HG02970 (cell line): Measurements from ENCODE around the gene ATE1.
"Not testable (repeated sequence)": the region's sequence is repeated elsewhere in the genome, so short reads cannot be mapped to it uniquely, and the experiment has no call there.

Experiments
- ATAC-seq: cut with Tn5 transposase; IDR thresholded peaks from one replicate; pipeline ENCODE4 v1.9.1; 2021; ENCODE audit warnings: mild to moderate bottlenecking, moderate library complexity, moderate number of reproducible peaks; ENCODE audit not compliant: unreplicated experiment, low FRiP score

Gene ATE1

DNA sequence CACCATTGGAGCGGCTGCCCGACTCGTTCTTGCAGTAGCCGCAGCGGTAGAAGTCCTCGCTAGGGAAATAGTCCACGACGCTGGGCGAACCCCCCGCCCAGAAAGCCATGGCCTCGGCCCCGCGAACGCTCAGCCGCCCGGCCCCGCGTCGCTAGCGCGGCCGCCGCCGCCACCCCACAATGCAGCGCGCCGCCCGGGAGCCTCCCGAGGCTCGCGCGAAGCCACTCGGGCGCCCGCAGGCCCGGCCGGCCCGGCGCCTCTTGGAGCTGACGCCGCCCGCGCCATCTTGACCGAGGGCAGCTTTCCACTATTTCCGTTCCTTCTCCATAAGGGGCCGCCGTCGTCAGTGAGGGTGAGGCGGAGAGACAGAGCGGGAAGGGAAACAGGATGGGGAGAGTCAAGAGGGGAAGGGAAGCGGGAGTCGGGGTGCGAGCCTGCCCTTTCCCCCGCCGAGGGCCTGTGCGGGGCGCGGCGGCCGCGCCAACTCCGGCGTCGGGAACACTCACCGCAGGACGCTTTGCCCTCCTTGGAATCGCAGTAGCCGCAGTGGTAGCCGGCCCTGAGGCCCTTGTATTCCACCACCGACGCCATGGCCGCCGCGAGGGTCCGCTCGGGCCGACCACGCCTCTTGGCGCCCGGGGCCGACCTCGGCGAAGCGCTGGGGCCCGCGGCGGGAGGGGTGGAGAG, at the start of gene ATE1:
Gene ATE1, minus strand, starts transcription at position 191 of the 687 bp plus-strand sequence. Its CDS starts 82 bp downstream, at position 109.
- ATAC-seq, result peak; percentile 76

DNA sequence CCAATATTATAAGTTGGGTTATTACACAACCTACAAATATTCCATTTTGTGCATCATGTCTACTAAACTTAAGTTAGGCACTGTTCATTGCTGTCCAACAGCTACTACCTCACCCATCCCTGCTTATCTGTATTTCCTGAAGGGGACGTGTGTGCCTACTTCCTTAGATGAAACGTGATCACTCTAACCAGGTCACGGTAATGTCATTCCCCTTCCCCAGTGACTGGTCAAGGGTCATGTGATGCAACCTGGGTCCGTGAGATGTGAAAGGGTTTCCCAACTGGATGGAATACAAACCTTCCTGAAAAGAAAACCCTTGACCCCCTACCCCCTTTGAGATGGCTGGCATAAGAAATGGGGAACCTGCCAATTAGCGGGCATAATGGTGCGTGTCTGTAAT, 48.8 kb upstream of the ATE1 start:
- no peak for ATAC-seq

DNA sequence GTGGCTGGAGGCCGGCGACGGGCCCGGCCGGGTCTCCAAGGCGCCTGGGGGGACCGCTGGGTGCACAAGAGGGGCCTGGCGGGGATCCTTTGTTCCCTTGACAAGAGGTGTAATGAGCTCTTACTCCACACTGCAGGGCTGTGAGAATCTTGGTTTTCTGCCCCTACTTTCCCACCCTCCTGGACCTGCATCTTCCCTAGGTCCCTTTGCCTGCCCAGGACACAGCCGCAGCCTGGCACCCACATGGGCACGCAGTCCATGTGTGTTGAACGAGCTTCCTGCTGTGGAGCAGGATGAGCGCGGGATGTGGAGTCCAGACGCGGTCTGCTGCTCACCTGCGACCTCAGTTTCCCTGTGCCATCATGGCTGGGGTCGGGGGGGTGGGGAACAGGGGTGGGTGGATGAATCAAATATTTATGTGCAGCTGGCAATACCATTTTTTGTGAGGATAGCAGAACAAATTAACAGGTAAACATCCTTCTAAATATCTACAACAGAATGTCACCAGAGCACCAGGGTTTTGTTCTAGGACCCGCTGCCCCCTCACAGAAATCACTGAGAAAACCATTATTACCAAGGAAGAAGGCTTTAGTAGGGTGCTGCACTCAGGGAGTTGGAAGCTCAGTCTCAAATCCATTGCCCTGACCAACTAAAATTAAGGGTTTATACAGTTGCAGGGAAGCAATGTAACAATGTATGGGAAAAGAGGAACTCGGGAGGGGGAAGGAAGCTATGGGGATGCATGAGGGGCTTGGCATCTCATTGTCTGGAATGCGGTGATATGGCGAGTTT, 47.7 kb upstream of the ATE1 start:
- ATAC-seq, result no peak

DNA sequence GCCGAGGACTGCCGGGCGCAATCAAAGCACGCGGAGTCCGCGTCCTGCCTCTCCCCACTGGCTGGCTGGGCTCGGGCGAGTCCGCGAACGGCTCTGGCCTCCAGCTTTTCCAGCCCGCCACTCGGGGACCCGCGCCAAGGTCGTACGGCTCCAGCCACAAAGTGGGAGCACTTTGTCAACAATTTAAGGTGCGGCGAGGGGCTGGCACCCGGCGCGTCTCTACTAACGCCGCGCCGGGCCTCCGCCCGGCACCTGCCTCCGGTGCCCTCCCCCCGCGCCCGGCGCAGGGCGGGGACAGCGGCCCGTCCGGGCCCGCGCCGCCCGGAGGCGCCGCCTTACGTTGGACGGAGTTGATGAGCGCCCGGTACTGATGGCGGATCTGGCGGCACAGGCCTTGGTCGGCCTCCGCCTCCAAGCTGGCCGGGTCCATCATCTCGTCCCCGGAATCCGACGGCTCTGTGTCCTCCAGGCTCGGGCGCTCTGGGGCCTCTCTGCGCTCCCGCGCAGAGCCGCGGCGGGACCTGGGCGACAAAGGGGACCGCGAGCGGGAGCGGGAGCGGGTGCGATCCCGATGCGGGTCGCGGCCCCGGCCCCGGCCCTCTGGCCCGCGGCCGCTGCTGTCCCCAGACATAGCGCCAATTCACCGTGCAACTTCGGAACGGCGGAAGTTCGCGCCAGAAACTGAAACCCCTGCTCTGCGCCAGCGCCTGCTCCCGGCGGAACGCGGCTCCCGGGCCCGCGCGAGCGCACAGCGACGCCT, 46.9 kb upstream of the ATE1 start, which contains the start of gene NSMCE4A:
Gene NSMCE4A, minus strand, starts transcription at position 683 of the 760 bp plus-strand sequence. Its CDS starts 52 bp downstream, at position 631.
- ATAC-seq, result peak; percentile 84

DNA sequence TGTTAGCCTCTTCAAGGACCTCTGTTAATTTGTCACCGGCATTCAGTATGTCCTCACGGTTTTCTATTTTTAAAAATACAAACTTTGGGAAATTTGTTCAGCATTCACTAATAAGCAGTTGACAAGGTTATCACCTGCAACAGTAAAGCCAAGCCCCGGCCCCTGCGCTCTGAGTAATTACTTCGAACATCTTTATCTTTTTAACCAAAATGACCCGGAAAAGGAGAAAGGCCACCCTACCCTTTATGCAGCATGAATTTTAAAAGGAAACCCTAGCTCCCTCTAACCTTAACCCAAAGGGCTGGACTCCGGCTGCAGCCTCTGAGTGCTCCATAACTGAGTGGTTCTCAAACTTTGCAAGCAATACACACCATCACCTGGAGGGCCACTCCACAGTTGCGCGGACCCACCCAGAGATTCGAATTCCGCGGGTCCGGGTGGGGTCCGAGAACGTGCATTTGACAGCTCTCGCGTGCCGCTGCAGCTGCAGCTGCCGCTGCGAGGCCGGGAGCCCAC, 46.2 kb upstream of the ATE1 start:
- ATAC-seq, result no peak

DNA sequence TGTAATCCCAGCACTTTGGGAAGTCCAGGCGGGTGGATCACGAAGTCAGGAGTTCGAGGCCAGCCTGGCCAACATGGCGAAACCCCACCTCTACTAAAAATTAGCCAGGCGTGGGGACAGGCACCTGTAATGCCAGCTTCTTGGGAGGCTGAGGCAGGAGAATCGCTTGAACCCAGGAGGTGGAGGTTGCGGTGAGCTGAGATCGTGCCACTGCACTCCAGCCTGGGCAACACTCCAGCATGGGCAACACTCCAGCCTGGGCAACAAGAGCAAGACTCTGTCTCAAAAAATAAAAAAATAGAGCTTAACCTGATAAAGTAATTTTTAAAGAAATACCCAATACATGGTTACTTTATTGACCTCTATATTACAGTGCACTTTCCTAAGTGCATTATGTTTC, 41.3 kb upstream of the ATE1 start:
- ATAC-seq, result not testable (repeated sequence)

DNA sequence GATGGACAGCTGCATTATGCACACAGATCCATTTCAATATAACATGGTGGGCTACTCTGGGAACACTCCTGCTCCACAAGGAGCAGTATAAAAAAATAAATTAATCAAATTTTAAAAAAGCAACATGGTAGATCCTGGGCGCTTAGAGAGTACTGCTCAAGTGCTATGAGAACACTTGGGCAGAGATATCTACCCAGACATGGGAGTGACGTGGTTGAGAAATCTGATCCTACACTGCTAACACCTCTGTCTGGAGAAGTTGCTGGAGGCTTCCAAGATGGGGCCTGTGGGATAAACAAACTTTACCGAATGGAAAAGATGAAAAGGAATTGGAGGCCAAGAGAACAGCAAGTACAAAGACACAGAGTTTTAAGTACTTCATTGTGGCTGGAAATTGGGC, 38.2 kb upstream of the ATE1 start:
- no peak for ATAC-seq

DNA sequence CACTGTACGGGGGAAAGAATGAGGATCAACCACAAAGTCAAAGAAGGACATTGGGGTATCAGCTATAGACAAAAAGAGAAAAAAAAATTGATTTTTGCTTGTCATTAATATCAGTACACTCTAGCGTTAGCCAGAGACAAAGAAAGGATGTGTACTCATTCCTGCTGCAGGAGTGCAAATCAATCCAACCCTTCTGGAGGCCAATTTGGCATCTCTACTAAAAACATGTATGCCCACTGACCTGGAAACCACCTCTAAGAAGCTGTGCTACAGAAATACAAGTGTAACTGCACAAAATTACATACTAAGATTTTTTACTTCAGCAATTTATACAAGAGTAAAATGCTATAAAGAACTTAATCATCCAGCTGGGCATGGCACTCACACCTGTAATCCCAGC, 33.6 kb upstream of the ATE1 start:
- ATAC-seq, result no peak

DNA sequence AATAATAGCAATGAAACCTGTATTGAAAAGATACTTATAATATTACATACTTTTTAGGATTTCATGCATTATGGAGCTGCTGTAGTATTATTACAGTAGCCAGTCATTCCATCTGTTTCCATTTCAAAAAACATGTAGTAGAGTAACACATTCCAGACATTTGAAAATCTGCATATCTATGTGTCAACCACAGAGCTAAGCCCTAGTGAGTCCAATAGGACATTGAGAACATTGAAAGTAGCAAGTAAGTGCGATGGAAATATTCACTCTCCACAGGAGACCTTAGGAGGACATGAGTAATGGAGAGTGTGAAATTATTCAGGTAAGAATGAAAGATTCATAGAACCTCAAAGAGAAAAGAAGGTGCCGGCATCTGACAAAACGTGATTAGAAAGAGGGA, 31.8 kb upstream of the ATE1 start:
- no peak for ATAC-seq

DNA sequence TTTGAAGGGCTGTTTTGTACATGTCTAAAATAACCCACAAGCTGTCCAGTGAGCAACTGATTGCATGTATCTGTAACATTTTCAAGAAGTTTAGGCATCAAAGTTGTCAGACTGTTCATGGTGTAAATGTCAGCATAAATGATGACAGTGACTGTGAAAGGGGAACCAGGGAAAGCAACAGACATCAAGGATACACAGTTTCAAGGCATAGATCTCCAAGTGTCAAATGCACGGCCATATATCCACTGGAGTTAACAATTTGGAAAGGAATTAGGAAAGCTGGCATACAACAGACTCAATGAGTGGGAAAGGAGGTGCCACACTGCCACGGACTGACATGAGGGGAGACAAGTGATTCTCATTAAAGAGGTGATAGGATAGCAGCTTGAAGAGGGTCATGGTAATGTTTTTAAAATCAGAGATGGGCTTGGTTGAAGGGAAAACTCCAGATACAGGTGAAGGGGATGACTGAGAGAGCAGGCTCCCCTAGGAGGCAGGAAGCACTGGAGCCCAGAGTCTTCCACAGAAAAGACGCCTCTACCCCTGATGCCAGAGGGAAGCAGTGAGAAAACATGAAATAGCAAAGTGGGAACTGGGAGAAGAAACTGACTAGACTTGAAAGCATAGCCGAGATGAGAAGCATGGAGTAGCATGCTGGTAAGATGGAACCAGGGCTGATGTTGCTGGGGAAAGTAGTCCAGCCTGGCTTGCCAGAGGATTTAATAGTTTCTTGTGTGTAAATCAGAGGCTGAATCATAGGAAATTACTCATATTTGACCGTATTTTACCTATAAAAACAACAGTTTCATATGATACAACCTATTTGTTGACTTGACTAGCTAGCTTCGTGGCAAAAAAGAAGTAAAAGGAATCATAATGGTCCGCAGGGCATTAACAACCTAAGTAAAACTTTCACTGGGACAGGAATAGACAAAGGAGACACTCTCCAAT, 28.6 kb upstream of the ATE1 start:
- ATAC-seq, result no peak

DNA sequence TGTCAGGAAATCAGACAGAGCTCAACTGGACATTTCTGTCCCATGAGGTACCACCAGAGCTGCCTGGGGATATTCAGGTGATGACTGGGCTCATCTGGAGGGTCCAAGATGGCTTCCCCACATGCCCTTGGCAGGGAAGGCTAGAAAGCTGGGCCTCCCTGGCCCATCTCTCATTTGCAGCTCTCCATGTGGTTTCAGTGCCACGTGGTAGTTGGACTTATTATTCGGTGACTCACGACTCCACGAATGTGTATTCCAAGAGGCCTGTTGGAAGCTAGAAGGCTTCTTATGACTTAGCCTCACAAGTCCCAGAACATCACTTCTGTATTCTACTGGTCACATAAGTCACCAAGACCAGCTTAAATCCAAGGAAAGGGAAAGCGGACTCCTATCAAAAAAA, 24.4 kb upstream of the ATE1 start:
- ATAC-seq, result no peak

DNA sequence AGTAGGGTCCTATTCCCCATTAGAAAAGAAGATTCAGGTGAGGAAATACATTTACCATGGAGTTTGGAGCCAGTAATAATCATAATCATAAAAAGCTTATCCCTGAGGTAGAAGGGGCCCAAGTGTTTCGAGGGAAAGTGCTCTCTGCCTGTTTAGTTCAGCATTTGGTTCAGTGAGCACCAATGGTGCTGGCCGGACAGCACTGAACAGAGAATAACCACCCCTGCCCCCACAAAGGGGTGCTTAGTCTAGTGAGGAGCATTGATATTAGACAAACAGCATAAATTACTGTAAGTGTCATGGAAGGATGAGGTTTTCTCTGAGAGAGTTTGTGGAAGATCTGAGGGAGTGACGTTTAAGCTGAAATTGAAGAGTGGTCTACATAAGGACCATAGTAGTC, 21.6 kb upstream of the ATE1 start:
- ATAC-seq, result no peak

DNA sequence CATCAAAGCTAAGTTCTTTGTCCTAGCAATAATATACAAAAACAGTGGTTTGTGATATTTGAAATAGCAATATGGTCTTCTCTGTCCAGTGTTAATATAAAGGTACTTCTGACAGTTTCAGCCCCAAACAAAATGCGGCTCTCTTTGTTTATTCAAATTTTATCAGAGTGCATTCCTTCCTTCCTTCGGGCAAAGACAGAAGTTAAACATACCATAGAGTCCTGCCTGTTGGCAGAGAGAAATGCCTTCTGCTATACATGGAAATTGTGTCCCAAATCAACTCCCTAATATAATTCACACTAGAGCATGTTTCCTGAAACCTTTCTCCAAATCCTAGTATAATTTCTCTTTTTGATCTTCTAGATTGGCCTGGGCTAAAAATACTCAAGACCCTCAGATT, 21.2 kb upstream of the ATE1 start:
- no peak for ATAC-seq

DNA sequence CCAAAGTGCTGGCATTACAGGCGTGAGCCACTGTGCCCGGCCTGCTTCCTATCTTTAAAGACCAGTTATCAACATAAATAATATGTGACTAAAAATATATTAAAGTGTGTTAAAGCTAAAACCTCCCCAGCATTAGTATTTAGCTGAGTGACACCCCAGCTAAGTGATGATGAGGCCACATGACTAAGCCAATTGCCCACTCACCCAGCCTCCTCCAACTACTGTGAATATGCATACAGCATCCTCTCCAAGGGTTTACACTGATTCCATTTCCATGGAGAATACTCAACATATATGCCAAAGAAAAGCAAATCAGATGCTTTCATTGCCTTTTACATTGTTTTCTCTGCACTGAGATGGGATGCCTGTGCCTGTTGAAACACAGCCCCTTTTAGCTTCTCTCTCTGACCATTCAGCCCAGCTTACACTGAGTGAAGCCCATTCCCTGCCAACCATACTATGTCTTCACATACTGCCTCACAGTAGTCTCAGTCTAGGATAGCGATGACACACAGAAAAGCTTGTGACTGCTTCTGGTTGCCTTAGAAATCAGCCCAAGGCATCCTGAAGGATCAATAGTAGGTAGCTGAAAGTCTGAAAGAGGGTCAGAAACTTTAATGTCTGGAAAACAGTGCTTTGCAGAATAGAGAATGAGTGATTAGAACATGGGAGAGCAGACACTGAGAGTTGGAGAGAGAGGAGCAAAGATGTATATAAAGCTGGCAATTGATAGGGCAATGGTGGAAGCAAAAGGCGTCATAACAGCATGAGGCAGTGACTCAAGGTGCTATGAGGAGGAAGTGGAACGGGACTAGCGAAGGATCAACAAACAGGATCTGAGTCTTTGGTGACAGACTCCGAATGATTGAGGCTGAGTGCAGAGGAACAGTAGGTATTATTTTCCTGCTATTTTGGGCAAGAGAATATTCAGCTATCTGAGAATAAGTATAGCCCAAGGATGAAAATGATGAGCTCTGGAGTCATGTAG, 19.8 kb upstream of the ATE1 start:
- no peak for ATAC-seq

DNA sequence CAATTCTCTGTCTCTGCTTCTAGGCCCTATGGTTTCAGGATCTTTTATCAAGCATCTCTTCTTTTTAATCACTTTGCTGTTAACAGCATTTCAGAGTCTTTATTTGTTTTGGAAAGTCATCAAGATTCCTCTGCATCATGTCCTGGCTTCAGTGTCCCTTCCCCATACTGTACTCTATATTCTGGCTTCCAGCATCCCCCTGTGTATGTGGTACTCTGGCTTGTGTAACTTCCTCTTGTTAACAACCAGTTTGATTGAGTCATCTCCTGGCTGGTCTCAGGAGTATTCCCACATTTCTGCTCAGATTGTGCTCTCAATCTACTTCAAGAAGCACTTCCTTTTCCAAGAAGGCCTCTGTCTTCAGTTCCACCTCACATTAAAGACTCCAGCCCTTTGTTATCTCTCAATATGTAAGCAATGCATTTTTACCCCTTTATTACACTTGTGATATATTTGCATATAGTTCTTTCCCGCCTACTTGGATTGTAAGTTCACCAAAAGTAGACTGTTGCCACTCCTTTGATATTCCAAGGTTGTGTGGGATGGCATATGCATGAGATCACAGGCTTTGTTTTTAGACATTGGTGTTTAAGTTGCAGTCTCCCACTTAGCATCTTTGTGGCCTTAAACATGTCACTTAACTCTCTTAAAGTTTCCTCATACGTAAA, 15.1 kb upstream of the ATE1 start:
- no peak for ATAC-seq

DNA sequence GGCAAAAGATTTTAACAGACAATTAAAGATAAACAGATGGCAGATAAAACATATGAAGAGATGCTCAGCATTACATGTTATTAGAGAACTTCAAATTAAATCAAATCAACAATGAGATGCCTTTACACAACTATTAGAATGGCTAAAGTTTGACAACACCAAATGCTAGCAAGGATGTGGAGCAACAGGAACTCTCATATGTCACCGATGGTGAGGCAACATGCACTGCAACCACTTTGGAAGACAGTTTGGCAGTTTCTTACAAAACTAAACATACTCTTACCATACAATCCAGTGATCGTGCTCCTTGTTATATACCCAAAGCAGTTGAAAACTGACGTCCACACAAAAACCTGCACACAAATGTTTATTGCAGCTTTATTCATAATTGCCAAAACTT, 13.7 kb upstream of the ATE1 start:
- no peak for ATAC-seq

DNA sequence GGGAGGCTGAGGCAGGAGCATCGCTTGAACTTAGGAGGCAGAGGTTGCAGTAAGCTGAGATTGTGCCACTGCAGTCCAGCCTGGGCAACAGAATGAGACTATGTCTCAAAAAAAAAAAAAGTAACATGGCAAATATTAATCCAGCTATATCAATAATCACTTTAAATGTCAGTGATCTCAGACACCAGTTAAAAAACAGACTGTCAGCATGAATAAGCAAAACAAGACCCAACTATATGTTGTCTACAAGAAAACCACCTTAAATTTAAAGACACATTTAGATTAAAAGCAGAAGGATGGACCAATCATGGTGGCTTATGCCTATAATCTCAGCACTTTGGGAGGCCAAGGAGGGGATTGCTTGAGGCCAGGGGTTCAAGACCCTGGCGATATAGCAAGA, 8.5 kb upstream of the ATE1 start:
- no peak for ATAC-seq

DNA sequence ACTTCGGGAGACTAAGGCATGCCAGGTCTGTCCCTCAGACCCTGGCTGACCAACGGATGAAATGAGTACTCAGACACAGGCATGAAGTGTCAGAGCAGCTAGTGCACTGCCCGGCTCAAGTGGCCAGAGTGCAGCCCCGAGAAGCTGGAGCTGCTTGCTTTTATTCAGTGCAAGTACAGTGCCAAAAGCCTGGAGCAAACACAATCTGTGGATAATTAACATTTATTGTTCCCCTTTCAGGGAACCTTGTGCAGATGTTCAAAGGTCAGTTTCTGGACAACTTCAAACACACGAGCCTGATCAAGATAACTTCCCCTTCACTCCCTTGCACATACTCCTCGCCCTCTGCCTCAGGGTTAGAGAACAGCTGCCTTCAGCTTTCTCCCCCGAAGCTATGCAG, 7.9 kb upstream of the ATE1 start:
- ATAC-seq, result no peak
